Stomach (tissue), 9 donors: ENCODE data around the gene GRK3. TPM values are rescaled to one million over a fixed set of nuclear protein-coding genes. Genes with fewer than 3 reads are reported as not detected.

ENCODE experiments used
- DNase-seq, 2 donors: peaks; one replicate each; pipeline versions ENCODE4 v3.0.0 to v3.0.0-alpha.2; 2013 to 2019
- H3K27ac ChIP-seq, 5 donors: fragments of 200-600 bp in 4 of 5; sonication (generic) in 4 of 5; one replicate each; pipeline ENCODE4 v1.5.1; 2013 to 2019; ENCODE audit warnings: mild to moderate bottlenecking in 1 of 5, moderate library complexity in 1 of 5
- H3K27me3 ChIP-seq, 3 donors: fragments of 200-600 bp; sonication (generic); one replicate each; pipeline ENCODE4 v1.5.1; 2017 to 2019; ENCODE audit warnings: mixed run types in 1 of 3
- H3K36me3 ChIP-seq, 4 donors: fragments of 200-600 bp; sonication (generic); 1 replicate in 3 of 4; 2 replicates in 1 of 4; pipeline ENCODE4 v1.5.1; 2016 to 2019
- H3K4me1 ChIP-seq, 4 donors: fragments of 200-600 bp; sonication (generic); one replicate each; pipeline ENCODE4 v1.5.1; 2016 to 2019
- H3K4me3 ChIP-seq, 4 donors: fragments of 200-600 bp; sonication (generic) in 3 of 4; one replicate each; pipeline ENCODE4 v1.5.1; 2016 to 2019; ENCODE audit warnings: mild to moderate bottlenecking in 1 of 4
- H3K9me3 ChIP-seq, 4 donors: fragments of 200-600 bp; sonication (generic); one replicate each; pipeline ENCODE4 v1.5.1; 2016 to 2019
- POLR2A ChIP-seq, 4 donors: fragments of 450-650 bp; IDR thresholded peaks; one replicate each; pipeline ENCODE4 v1.6.1; 2016; ENCODE audit warnings: antibody characterized with exemption in 4 of 4, control low read depth in 2 of 4, mild to moderate bottlenecking in 1 of 4, moderate library complexity in 1 of 4
- WGBS, 5 donors: extraction: QIAGEN DNeasy Blood & Tissue Kit in 3 of 5; methylation state at CpG; one replicate each; pipeline versions ENCODE4 v1.1.5 to v1.1.7; 2013 to 2018; 5-methylcytosine and 5-hydroxymethylcytosine counted together
- intact Hi-C: fragments of 100-400 bp; cut with DNase I; formaldehyde crosslinking; loops from one replicate; pipeline ENCODE4 v1.15.1; 2023; ENCODE audit warnings: low total_unique reads
- polyA plus RNA-seq, 3 donors: library from polyadenylated mRNA; stranded (reverse); fragments of 200-250 nt; gene quantifications; one replicate each; pipeline ENCODE4 v1.2.3, GENCODE V29; 2013
- small RNA-seq, 4 donors: library from RNA; depleted of rRNA; stranded (forward); fragments of <200 nt; gene quantifications; one replicate each; pipeline ENCODE3, GENCODE V24; 2016
- total RNA-seq, 5 donors: library from RNA; depleted of rRNA; stranded (reverse); fragments of >200 nt; gene quantifications; one replicate each; pipeline versions ENCODE4 v1.1.0 to v1.2.3, GENCODE V29; 2014 to 2016
- TF ChIP-seq, protein P1 (sequence below), 7 experiments: fragments of 450-650 bp in 4 of 7; fragments of 200-600 bp in 3 of 7; sonication (generic) in 3 of 7; IDR thresholded peaks; one replicate each; pipeline ENCODE4 v1.5.1; 2016 to 2019; ENCODE audit warnings: antibody characterized with exemption in 7 of 7, control low read depth in 2 of 7, mild to moderate bottlenecking in 1 of 7
- donor health status: healthy with polysubstance abuse.
- donor health status: Bipolar disorder and iron deficiency.
- donor health status: healthy.

GRK3 gene
- total and polyA plus RNA-seq, 8 donors: 0.87 to 29.5 (median 4.1) TPM

DNA sequence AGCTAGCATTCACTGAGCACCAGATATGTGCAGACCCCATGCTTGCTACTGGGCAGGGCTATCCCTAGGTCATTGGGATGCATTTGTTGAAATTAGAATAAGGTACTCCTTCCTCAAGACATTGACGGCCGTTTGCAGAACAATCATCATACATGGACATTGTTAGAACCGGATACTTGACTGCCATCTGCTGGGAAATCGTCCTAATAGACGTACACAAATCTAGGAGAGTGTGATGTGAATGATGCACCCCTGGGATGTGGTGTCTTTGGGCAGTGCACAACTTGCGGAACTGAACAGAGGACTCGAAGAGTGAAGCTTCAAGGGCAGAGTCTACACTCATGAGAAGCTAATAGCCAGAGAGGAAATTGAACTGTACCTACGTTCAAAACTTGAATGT lies 213.4 kb downstream of the GRK3 start:
- Histone ChIP-seq H3K4me1 (no peaks in the 10 kb centered on the region), H3K27me3 (peaks cover 0 to 34% (median 6%) of the 10 kb centered on the region in 3 donors), H3K36me3 (no peaks in the 10 kb centered on the region), H3K27ac (no peak overlapping the region), H3K9me3 (no peaks in the 10 kb centered on the region), H3K4me3 (no peak overlapping the region)
- intact Hi-C loops: no loop called here
- TF ChIP-seq, protein P1, sequence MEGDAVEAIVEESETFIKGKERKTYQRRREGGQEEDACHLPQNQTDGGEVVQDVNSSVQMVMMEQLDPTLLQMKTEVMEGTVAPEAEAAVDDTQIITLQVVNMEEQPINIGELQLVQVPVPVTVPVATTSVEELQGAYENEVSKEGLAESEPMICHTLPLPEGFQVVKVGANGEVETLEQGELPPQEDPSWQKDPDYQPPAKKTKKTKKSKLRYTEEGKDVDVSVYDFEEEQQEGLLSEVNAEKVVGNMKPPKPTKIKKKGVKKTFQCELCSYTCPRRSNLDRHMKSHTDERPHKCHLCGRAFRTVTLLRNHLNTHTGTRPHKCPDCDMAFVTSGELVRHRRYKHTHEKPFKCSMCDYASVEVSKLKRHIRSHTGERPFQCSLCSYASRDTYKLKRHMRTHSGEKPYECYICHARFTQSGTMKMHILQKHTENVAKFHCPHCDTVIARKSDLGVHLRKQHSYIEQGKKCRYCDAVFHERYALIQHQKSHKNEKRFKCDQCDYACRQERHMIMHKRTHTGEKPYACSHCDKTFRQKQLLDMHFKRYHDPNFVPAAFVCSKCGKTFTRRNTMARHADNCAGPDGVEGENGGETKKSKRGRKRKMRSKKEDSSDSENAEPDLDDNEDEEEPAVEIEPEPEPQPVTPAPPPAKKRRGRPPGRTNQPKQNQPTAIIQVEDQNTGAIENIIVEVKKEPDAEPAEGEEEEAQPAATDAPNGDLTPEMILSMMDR (IDR thresholded peaks at IDR 0.05): peak in 1 of 7 experiments; percentile 5
- TF ChIP-seq POLR2A (IDR thresholded peaks at IDR 0.05): no peak
- peak in 1 of 2 donors; percentile 54 for DNase-seq
- 34 to 45% (median 41%) methylated on average over 8 of the region's 8 CpGs for WGBS, 5 donors

Small RNAs within 50 kb of the gene (small RNA-seq; reads per million reads assigned to genes)
- 0 to 0.10 (median 0) reads per million in 4 donors for gene RNA5SP494

Other genes with a start within 250 kb of the GRK3 start
- 1 to 10 TPM in 2 of 5 donors, under 1 TPM in 2, not detected in 1; 0.58 to 7.6 (median 1.2) TPM for gene MYO18B, start 177.5 kb downstream of the GRK3 start, total RNA-seq
- gene MYO18B, start 177.5 kb downstream of the GRK3 start, polyA plus RNA-seq: 1 to 10 TPM in 1 of 3 donors, under 1 TPM in 2; 0.31 to 3.1 (median 0.75) TPM